Testis (tissue), 3 donors: ENCODE results near the gene ARRDC1. TPM values are rescaled to one million over a fixed set of nuclear protein-coding genes. Genes with fewer than 3 reads are reported as not detected.
"Not testable (repeated sequence)": the region's sequence is repeated elsewhere in the genome, so short reads cannot be mapped to it uniquely, and the experiment has no call there.

Experiments used
- DNase-seq: peaks from one replicate; pipeline ENCODE4 v3.0.0-alpha.2; 2019
- H3K27ac ChIP-seq, 2 donors: fragments of 200-600 bp; sonication (generic); one replicate each; pipeline ENCODE4 v1.5.1; 2019
- H3K27me3 ChIP-seq: fragments of 200-600 bp; sonication (generic); one replicate; pipeline ENCODE4 v1.5.1; 2019
- H3K36me3 ChIP-seq: fragments of 200-600 bp; sonication (generic); one replicate; pipeline ENCODE4 v1.5.1; 2017; ENCODE audit warnings: low read depth; ENCODE audit errors: missing control alignments
- H3K4me1 ChIP-seq: fragments of 200-600 bp; sonication (generic); one replicate; pipeline ENCODE4 v1.5.1; 2019
- H3K4me3 ChIP-seq, 2 donors: fragments of 200-600 bp; sonication (generic); one replicate each; pipeline ENCODE4 v1.5.1; 2017 to 2019
- H3K9me3 ChIP-seq: fragments of 200-600 bp; sonication (generic); one replicate; pipeline ENCODE4 v1.5.1; 2017
- CTCF ChIP-seq, 3 experiments: fragments of 450-650 bp in 2 of 3; fragments of 200-600 bp in 1 of 3; sonication (generic) in 1 of 3; IDR thresholded peaks; one replicate each; pipeline ENCODE4 v1.5.1; 2016 to 2019; ENCODE audit warnings: antibody characterized with exemption in 3 of 3, mild to moderate bottlenecking in 2 of 3, moderate library complexity in 1 of 3
- POLR2A ChIP-seq: fragments of 450-650 bp; IDR thresholded peaks from one replicate; pipeline ENCODE4 v1.6.1; 2017; ENCODE audit warnings: antibody characterized with exemption, mild to moderate bottlenecking, moderate library complexity
- WGBS, 2 donors: methylation state at CpG; one replicate each; pipeline ENCODE4 v1.1.5; 2018; 5-methylcytosine and 5-hydroxymethylcytosine counted together
- intact Hi-C: fragments of 100-400 bp; cut with DNase I; formaldehyde crosslinking; loops from one replicate; pipeline ENCODE4 v1.15.1; 2023; ENCODE audit warnings: low total_unique reads
- polyA plus RNA-seq: library from polyadenylated mRNA; stranded (reverse); fragments of 350-450 nt; fragmentation: Illumina TruSeq; extraction: RNeasy Lipid Tissue Mini Kit (QIAGEN cat#74804); gene quantifications from one replicate; pipeline ENCODE4 v1.2.3, GENCODE V29; 2014; ENCODE audit warnings: low read depth, low replicate concordance; ENCODE audit not compliant: insufficient read depth
- total RNA-seq, 2 donors: library from RNA; depleted of rRNA; stranded (reverse); fragments of >200 nt; gene quantifications; one replicate each; pipeline ENCODE4 v1.2.3, GENCODE V29; 2016

ARRDC1 gene
- total and polyA plus RNA-seq, 3 donors from 2014 or later = 36.8 to 47.6 (median 38.2) TPM

GRCh38 chr9:137620048-137620405 lies 14.5 kb downstream of the ARRDC1 start:
- TF ChIP-seq POLR2A = no peak
- TF ChIP-seq CTCF (IDR thresholded peaks at IDR 0.05) = no peak
- 29 to 32% methylated on average over 4 of the region's 4 CpGs for WGBS, 2 donors
- Histone ChIP-seq H3K4me1 (peaks cover 25% of the 10 kb centered on the region), H3K27ac (peak overlapping the region; percentile 66 to 87), H3K27me3 (no peaks in the 10 kb centered on the region), H3K4me3 (peak overlapping the region; percentile 65 to 71), H3K36me3 (no peaks in the 10 kb centered on the region), H3K9me3 (no peaks in the 10 kb centered on the region)
- intact Hi-C loops = no loop called here
- no peak for DNase-seq

GRCh38 chr9:137620581-137620980 lies 15.1 kb downstream of the ARRDC1 start:
- H3K9me3 ChIP-seq = no peaks in the 10 kb centered on the region
- 68 to 71% methylated on average over 7 of the region's 7 CpGs for WGBS, 2 donors
- intact Hi-C loops = no loop called here
- DNase-seq = no peak
- TF ChIP-seq POLR2A (no peak), CTCF (IDR thresholded peaks at IDR 0.05) (no peak)
- H3K27me3 ChIP-seq = no peaks in the 10 kb centered on the region
- H3K4me1 ChIP-seq = peaks cover 25% of the 10 kb centered on the region
- H3K4me3 ChIP-seq = no peak overlapping the region
- H3K36me3 ChIP-seq = no peaks in the 10 kb centered on the region
- no peak overlapping the region for H3K27ac ChIP-seq

- Histone ChIP-seq H3K4me1 (peaks cover 25% of the 10 kb centered on the region), H3K4me3 (no peak overlapping the region), H3K27me3 (no peaks in the 10 kb centered on the region), H3K9me3 (no peaks in the 10 kb centered on the region), H3K27ac (no peak overlapping the region), H3K36me3 (no peaks in the 10 kb centered on the region)
- intact Hi-C loops = no loop called here
- TF ChIP-seq CTCF (IDR thresholded peaks at IDR 0.05) (peak; percentile 32 to 36 (median 33)), POLR2A (no peak)
- WGBS, 2 donors = 53 to 55% methylated on average over 6 of the region's 6 CpGs
- no peak for DNase-seq
These were observed 15.8 kb downstream of the ARRDC1 start for GRCh38 chr9:137621131-137621757.

GRCh38 chr9:137622211-137622610 lies 16.7 kb downstream of the ARRDC1 start:
- H3K4me3 ChIP-seq, H3K9me3 ChIP-seq, H3K27ac ChIP-seq, H3K36me3 ChIP-seq, DNase-seq, H3K27me3 ChIP-seq, intact Hi-C loops: not testable (repeated sequence)
- H3K4me1 ChIP-seq = peaks cover 25% of the 10 kb centered on the region
- WGBS, 2 donors = 79 to 81% methylated on average over 7 to 8 of the region's 8 CpGs

GRCh38 chr9:137626464-137626863 lies 21.0 kb downstream of the ARRDC1 start:
- Histone ChIP-seq H3K36me3 (no peaks in the 10 kb centered on the region), H3K4me3 (no peak overlapping the region), H3K27me3 (no peaks in the 10 kb centered on the region), H3K9me3 (no peaks in the 10 kb centered on the region), H3K4me1 (peaks cover 23% of the 10 kb centered on the region), H3K27ac (no peak overlapping the region)
- TF ChIP-seq POLR2A (no peak), CTCF (IDR thresholded peaks at IDR 0.05) (no peak)
- WGBS, 2 donors = 77% methylated on average over 4 of the region's 4 CpGs
- DNase-seq = no peak
- intact Hi-C loops = no loop called here

- H3K4me1 ChIP-seq = peaks cover 20% of the 10 kb centered on the region
- DNase-seq, H3K27me3 ChIP-seq, H3K36me3 ChIP-seq, intact Hi-C loops, H3K9me3 ChIP-seq, H3K27ac ChIP-seq, H3K4me3 ChIP-seq: not testable (repeated sequence)
- 95 to 97% methylated on average over 14 of the region's 14 CpGs for WGBS, 2 donors
These were observed 21.9 kb downstream of the ARRDC1 start for GRCh38 chr9:137627406-137627805.
